Measurements from ENCODE around the gene MACC1.
"Not testable (repeated sequence)": the region's sequence is repeated elsewhere in the genome, so short reads cannot be mapped to it uniquely, and the experiment has no call there.

MACC1 gene

DNA sequence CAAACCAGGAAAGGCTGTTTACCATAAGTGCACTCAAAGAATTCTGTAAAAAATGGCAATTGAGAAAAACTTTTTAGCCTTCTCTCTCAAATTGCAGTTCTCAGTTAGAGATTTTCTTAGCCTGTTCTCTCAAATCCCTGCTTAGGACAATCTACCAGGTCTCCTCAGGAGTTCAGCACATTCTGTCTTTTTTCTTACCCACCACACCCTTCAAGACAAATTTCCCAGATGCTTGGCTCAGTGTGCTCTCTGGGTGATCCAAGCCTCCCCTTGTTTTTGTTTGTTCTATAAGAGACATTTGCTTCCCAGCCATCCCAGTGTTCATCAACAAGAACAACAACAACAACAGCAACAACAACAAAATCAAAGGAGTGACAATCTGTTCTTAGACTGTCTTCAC, 87.3 kb downstream of the MACC1 start:
- Histone ChIP-seq H3K27ac (no peak overlapping the region), H3K27me3 (replicated peaks) (no peaks in the 10 kb centered on the region), H3K36me3 (replicated peaks) (no peaks in the 10 kb centered on the region), H3K4me3 (ENCODE audit: low read depth, low read length) (no peak overlapping the region)
- in situ Hi-C loops (cut with HindIII; ENCODE audit: low pct_ligation_motif_present, low sequenced_read_pairs): no loop called here
- DNase-seq: no peak
- TF ChIP-seq, protein P1, sequence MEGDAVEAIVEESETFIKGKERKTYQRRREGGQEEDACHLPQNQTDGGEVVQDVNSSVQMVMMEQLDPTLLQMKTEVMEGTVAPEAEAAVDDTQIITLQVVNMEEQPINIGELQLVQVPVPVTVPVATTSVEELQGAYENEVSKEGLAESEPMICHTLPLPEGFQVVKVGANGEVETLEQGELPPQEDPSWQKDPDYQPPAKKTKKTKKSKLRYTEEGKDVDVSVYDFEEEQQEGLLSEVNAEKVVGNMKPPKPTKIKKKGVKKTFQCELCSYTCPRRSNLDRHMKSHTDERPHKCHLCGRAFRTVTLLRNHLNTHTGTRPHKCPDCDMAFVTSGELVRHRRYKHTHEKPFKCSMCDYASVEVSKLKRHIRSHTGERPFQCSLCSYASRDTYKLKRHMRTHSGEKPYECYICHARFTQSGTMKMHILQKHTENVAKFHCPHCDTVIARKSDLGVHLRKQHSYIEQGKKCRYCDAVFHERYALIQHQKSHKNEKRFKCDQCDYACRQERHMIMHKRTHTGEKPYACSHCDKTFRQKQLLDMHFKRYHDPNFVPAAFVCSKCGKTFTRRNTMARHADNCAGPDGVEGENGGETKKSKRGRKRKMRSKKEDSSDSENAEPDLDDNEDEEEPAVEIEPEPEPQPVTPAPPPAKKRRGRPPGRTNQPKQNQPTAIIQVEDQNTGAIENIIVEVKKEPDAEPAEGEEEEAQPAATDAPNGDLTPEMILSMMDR (IDR thresholded peaks at IDR 0.05; ENCODE audit: low read depth, low read length, missing control alignments): no peak

DNA sequence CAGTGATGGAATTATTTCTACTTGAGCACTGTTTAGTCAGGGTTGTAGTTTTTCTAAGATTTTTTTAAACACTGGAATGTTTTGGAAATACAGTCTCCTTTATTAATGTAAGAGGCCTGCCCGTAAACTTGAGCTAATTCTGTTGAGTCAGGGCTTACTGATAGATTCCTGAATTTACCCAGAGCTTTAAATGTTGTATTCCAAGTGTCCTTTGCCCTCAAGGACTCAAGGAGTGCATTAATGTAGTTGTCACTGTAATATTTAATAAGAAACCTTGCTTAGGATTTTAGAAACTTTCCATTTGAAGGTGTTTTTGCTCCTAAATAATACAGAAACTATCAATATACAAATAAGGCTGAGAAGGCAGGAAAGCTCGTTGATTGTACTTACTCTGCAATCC, 89.2 kb downstream of the MACC1 start:
- Histone ChIP-seq H3K36me3 (replicated peaks) (no peaks in the 10 kb centered on the region), H3K27me3 (replicated peaks) (no peaks in the 10 kb centered on the region), H3K4me3 (ENCODE audit: low read depth, low read length) (no peak overlapping the region), H3K27ac (no peak overlapping the region)
- in situ Hi-C loops (cut with HindIII; ENCODE audit: low pct_ligation_motif_present, low sequenced_read_pairs): no loop called here
- DNase-seq: no peak
- TF ChIP-seq, protein P1 (IDR thresholded peaks at IDR 0.05; ENCODE audit: low read depth, low read length, missing control alignments): no peak

DNA sequence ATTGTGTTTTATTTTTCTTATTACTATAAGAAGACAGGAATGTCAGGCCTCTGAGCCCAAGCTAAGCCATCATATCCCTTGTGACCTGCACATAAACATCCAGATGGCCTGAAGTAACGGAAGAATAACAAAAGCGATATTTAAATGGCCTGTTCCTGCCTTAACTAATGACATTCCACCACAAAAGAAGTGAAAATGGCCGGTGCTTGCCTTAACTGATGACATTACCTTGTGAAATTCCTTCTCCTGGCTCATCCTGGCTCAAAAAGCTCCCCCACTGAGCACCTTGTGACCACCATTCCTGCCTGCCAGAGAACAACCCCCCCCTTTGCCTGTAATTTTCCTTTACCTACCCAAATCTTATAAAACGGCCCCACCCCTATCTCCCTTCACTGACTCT, 91.1 kb downstream of the MACC1 start:
- in situ Hi-C loops (cut with HindIII; ENCODE audit: low pct_ligation_motif_present, low sequenced_read_pairs); H3K4me3 ChIP-seq (ENCODE audit: low read depth, low read length); H3K27ac ChIP-seq; H3K36me3 ChIP-seq (replicated peaks); DNase-seq; H3K27me3 ChIP-seq (replicated peaks): not testable (repeated sequence)

DNA sequence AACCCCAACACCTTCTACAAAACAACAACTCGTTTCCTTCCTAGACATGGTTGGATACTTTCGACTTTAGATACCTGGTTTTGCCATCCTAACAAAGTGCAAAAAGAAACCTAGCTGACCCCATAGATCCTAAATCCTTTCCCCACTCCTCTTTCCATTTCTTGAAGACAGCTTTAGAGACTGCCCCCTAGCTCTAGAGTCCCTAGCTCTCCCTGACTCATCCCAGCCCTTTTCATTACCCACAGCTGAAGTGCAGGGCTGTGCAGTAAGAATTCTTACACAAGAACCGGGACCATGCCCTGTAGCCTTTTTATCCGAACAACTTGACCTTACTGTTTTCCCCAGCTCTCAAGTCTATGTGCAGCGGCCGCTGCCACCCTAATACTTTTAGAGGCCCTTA, 93.1 kb downstream of the MACC1 start:
- H3K27me3 ChIP-seq (replicated peaks); DNase-seq; H3K27ac ChIP-seq; in situ Hi-C loops (cut with HindIII; ENCODE audit: low pct_ligation_motif_present, low sequenced_read_pairs); H3K36me3 ChIP-seq (replicated peaks); H3K4me3 ChIP-seq (ENCODE audit: low read depth, low read length): not testable (repeated sequence)

GRCh38 chr7:20122653-20123316, 94.4 kb downstream of the MACC1 start:
- H3K4me3 ChIP-seq (ENCODE audit: low read depth, low read length); in situ Hi-C loops (cut with HindIII; ENCODE audit: low pct_ligation_motif_present, low sequenced_read_pairs); H3K27ac ChIP-seq; H3K27me3 ChIP-seq (replicated peaks); DNase-seq; H3K36me3 ChIP-seq (replicated peaks): not testable (repeated sequence)

GRCh38 chr7:20122073-20122472, 95.1 kb downstream of the MACC1 start:
- Histone ChIP-seq H3K27me3 (replicated peaks) (no peaks in the 10 kb centered on the region), H3K36me3 (replicated peaks) (no peaks in the 10 kb centered on the region), H3K4me3 (ENCODE audit: low read depth, low read length) (no peak overlapping the region), H3K27ac (no peak overlapping the region)
- in situ Hi-C loops (cut with HindIII; ENCODE audit: low pct_ligation_motif_present, low sequenced_read_pairs): no loop called here
- DNase-seq: no peak
- TF ChIP-seq, protein P1 (IDR thresholded peaks at IDR 0.05; ENCODE audit: low read depth, low read length, missing control alignments): no peak

DNA sequence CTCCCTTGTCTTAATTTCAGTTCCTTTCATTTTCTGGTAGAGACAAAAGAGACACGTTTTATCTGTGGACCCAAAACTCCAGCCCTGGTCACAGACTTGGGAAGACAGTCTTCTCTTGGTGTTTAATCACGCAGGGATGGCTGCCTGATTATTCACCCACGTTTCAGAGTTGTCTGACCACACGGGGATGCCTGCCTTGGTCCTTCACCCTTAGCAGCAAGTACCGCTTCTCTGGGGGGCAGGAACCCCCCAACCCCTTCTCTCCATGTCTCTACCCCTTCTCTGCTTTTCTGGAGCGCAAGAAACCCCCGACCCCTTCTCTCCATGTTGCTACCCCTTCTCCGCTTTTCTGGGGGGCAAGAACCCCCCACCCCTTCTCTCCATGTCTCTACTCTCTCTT, 95.8 kb downstream of the MACC1 start:
- Histone ChIP-seq H3K27ac (no peak overlapping the region), H3K27me3 (replicated peaks) (no peaks in the 10 kb centered on the region), H3K4me3 (ENCODE audit: low read depth, low read length) (no peak overlapping the region), H3K36me3 (replicated peaks) (no peaks in the 10 kb centered on the region)
- TF ChIP-seq, protein P1 (IDR thresholded peaks at IDR 0.05; ENCODE audit: low read depth, low read length, missing control alignments): no peak
- DNase-seq: no peak
- in situ Hi-C loops (cut with HindIII; ENCODE audit: low pct_ligation_motif_present, low sequenced_read_pairs): no loop called here

GRCh38 chr7:20120611-20121168, 96.5 kb downstream of the MACC1 start:
- H3K27ac ChIP-seq; H3K27me3 ChIP-seq (replicated peaks); in situ Hi-C loops (cut with HindIII; ENCODE audit: low pct_ligation_motif_present, low sequenced_read_pairs); H3K36me3 ChIP-seq (replicated peaks); DNase-seq; H3K4me3 ChIP-seq (ENCODE audit: low read depth, low read length): not testable (repeated sequence)
